Gastroesophageal sphincter (tissue), 4 donors: ENCODE data around the gene GAS2L2. TPM values are rescaled to one million over a fixed set of nuclear protein-coding genes. Genes with fewer than 3 reads are reported as not detected.
A peak's percentile ranks its signal among the peaks of the same experiment; 100 is the strongest.

Experiments used
- ATAC-seq: fragments of 150-250 bp; one replicate; pipeline ENCODE4 v1.9.1; 2016; ENCODE audit warnings: mild to moderate bottlenecking, moderate library complexity
- H3K27ac ChIP-seq, 4 donors: fragments of 200-600 bp; sonication (generic) in 3 of 4; 1 replicate in 3 of 4; 2 replicates in 1 of 4; pipeline ENCODE4 v1.5.1; 2016 to 2019
- H3K27me3 ChIP-seq: fragments of 200-600 bp; sonication (generic); one replicate; pipeline ENCODE4 v1.5.1; 2019
- H3K36me3 ChIP-seq, 2 donors: fragments of 200-600 bp; sonication (generic); one replicate each; pipeline ENCODE4 v1.5.1; 2019; ENCODE audit warnings: control low read depth in 1 of 2
- H3K4me1 ChIP-seq, 3 donors: fragments of 200-600 bp; sonication (generic); 1 replicate in 2 of 3; 2 replicates in 1 of 3; pipeline ENCODE4 v1.5.1; 2016 to 2019; ENCODE audit warnings: control low read depth in 2 of 3
- H3K4me3 ChIP-seq, 2 donors: fragments of 200-600 bp; sonication (generic); one replicate each; pipeline ENCODE4 v1.5.1; 2019; ENCODE audit warnings: mild to moderate bottlenecking in 1 of 2, moderate library complexity in 1 of 2
- H3K9me3 ChIP-seq, 3 donors: fragments of 200-600 bp; sonication (generic); one replicate each; pipeline ENCODE4 v1.5.1; 2017 to 2019; ENCODE audit warnings: control low read depth in 2 of 3
- EP300 ChIP-seq: sonication (generic); formaldehyde crosslinking; IDR thresholded peaks from one replicate; pipeline ENCODE4 v1.6.1; 2017; ENCODE audit warnings: antibody characterized with exemption, mild to moderate bottlenecking
- POLR2A ChIP-seq, 2 donors: fragments of 450-650 bp; IDR thresholded peaks; one replicate each; pipeline ENCODE4 v1.6.1; 2017; ENCODE audit warnings: antibody characterized with exemption in 2 of 2, mild to moderate bottlenecking in 2 of 2, moderate library complexity in 1 of 2
- POLR2AphosphoS5 ChIP-seq: sonication (generic); formaldehyde crosslinking; IDR thresholded peaks from one replicate; pipeline ENCODE4 v1.6.1; 2017; ENCODE audit warnings: antibody characterized with exemption
- WGBS, 2 donors: methylation state at CpG; one replicate each; pipeline ENCODE4 v1.1.5; 2018; ENCODE audit warnings: low coverage in 1 of 2; 5-methylcytosine and 5-hydroxymethylcytosine counted together
- total RNA-seq, 4 donors: library from RNA; depleted of rRNA; stranded (reverse); fragments of >200 nt; gene quantifications; one replicate each; pipeline ENCODE4 v1.1.0, GENCODE V29; 2016
- TF ChIP-seq, protein P1 (sequence below), 4 experiments: fragments of 200-600 bp in 2 of 4; fragments of 450-650 bp in 2 of 4; sonication (generic) in 1 of 4; IDR thresholded peaks; one replicate each; pipeline ENCODE4 v1.5.1; 2017 to 2019; ENCODE audit warnings: antibody characterized with exemption in 4 of 4, mild to moderate bottlenecking in 2 of 4, moderate library complexity in 2 of 4

Gene GAS2L2
- total RNA-seq, 4 donors from 2014 or later: 1.5 TPM; not detected in 3

GRCh38 chr17:35713069-35713728, 39.8 kb downstream of the GAS2L2 start:
- Histone ChIP-seq H3K27ac (peak overlapping the region; percentile 40 to 80 (median 67)), H3K36me3 (peaks cover 4 to 71% of the 10 kb centered on the region in 2 donors), H3K27me3 (no peaks in the 10 kb centered on the region), H3K4me1 (peaks cover 6 to 70% (median 41%) of the 10 kb centered on the region in 3 donors), H3K9me3 (no peaks in the 10 kb centered on the region), H3K4me3 (no peak overlapping the region)
- peak; percentile 10 for ATAC-seq
- TF ChIP-seq POLR2A (IDR thresholded peaks at IDR 0.05) (no peak), POLR2AphosphoS5 (peak; percentile 84)
- TF ChIP-seq, protein P1, sequence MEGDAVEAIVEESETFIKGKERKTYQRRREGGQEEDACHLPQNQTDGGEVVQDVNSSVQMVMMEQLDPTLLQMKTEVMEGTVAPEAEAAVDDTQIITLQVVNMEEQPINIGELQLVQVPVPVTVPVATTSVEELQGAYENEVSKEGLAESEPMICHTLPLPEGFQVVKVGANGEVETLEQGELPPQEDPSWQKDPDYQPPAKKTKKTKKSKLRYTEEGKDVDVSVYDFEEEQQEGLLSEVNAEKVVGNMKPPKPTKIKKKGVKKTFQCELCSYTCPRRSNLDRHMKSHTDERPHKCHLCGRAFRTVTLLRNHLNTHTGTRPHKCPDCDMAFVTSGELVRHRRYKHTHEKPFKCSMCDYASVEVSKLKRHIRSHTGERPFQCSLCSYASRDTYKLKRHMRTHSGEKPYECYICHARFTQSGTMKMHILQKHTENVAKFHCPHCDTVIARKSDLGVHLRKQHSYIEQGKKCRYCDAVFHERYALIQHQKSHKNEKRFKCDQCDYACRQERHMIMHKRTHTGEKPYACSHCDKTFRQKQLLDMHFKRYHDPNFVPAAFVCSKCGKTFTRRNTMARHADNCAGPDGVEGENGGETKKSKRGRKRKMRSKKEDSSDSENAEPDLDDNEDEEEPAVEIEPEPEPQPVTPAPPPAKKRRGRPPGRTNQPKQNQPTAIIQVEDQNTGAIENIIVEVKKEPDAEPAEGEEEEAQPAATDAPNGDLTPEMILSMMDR (IDR thresholded peaks at IDR 0.05): no peak
- 25 to 35% methylated on average over 6 to 7 of the region's 7 CpGs for WGBS, 2 donors

- TF ChIP-seq POLR2AphosphoS5 (no peak), POLR2A (IDR thresholded peaks at IDR 0.05) (no peak), EP300 (no peak)
- TF ChIP-seq, protein P1 (IDR thresholded peaks at IDR 0.05): no peak
- no peaks in the 10 kb centered on the region for H3K9me3 ChIP-seq
- H3K4me1 ChIP-seq: peaks cover 0 to 52% (median 25%) of the 10 kb centered on the region in 3 donors
- no peak overlapping the region for H3K27ac ChIP-seq
- 92 to 93% methylated on average over 1 to 2 of the region's 2 CpGs for WGBS, 2 donors
- ATAC-seq: no peak
- H3K36me3 ChIP-seq: peaks cover 4 to 61% of the 10 kb centered on the region in 2 donors
- no peaks in the 10 kb centered on the region for H3K27me3 ChIP-seq
- H3K4me3 ChIP-seq: no peak overlapping the region
Measured at GRCh38 chr17:35710950-35711349, 42.1 kb downstream of the GAS2L2 start.

DNA sequence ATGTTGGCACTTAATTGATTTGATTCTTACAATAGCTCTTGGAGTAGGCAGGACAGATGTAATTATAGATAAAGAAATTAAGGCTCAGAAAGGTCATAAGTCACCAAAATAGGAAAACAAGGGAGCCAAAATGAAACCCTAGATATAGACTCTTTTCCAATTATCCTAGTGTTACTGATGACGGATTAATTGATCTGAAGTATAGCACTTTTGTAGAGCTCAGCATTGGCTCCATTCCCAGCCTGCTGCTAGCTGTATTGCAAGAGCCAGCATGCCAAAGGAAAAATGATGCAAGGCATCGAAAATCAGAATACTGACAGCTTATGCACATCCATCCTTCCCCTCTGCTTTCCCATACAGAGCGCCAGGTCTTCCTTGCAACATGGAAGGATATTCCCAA, 43.2 kb downstream of the GAS2L2 start:
- peaks cover 0 to 42% (median 14%) of the 10 kb centered on the region in 3 donors for H3K4me1 ChIP-seq
- H3K36me3 ChIP-seq: peaks cover 4 to 53% of the 10 kb centered on the region in 2 donors
- H3K9me3 ChIP-seq: no peaks in the 10 kb centered on the region
- H3K27me3 ChIP-seq: no peaks in the 10 kb centered on the region
- 79 to 82% methylated on average over 3 of the region's 3 CpGs for WGBS, 2 donors
- TF ChIP-seq, protein P1 (IDR thresholded peaks at IDR 0.05): no peak
- TF ChIP-seq EP300 (no peak), POLR2A (IDR thresholded peaks at IDR 0.05) (no peak), POLR2AphosphoS5 (no peak)
- H3K27ac ChIP-seq: no peak overlapping the region
- H3K4me3 ChIP-seq: no peak overlapping the region
- ATAC-seq: no peak

DNA sequence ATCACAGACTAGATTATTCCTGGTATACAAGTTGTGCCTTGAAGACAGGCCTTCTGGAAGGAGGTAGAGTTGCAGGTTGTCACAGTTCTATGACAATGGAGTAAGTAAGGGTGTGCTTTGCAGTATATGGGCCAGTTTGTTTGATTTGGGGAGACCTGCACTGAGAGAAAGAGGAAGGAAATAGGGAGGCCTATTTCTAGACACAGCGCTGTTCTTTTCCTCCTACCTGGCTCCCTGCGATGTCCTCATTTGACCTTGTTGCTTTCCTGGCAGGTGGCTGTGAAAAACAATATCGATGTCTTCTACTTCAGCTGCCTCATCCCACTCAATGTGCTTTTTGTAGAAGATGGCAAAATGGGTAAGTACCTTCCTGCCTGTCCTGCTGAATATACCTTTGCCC, 44.1 kb downstream of the GAS2L2 start:
- no peak overlapping the region for H3K27ac ChIP-seq
- H3K27me3 ChIP-seq: no peaks in the 10 kb centered on the region
- no peak overlapping the region for H3K4me3 ChIP-seq
- no peaks in the 10 kb centered on the region for H3K9me3 ChIP-seq
- 68 to 76% methylated on average over 3 of the region's 3 CpGs for WGBS, 2 donors
- no peak for TF ChIP-seq POLR2AphosphoS5
- TF ChIP-seq EP300: no peak
- no peak for TF ChIP-seq POLR2A (IDR thresholded peaks at IDR 0.05)
- TF ChIP-seq, protein P1 (IDR thresholded peaks at IDR 0.05): no peak
- peaks cover 0 to 33% (median 11%) of the 10 kb centered on the region in 3 donors for H3K4me1 ChIP-seq
- ATAC-seq: no peak
- H3K36me3 ChIP-seq: peaks cover 4 to 50% of the 10 kb centered on the region in 2 donors

GRCh38 chr17:35708149-35708548, 44.9 kb downstream of the GAS2L2 start:
- ATAC-seq: no peak
- H3K4me1 ChIP-seq: peaks cover 0 to 25% (median 5%) of the 10 kb centered on the region in 3 donors
- H3K27ac ChIP-seq: no peak overlapping the region
- H3K27me3 ChIP-seq: no peaks in the 10 kb centered on the region
- no peak overlapping the region for H3K4me3 ChIP-seq
- no peaks in the 10 kb centered on the region for H3K9me3 ChIP-seq
- TF ChIP-seq EP300 (no peak), POLR2AphosphoS5 (no peak), POLR2A (IDR thresholded peaks at IDR 0.05) (no peak)
- TF ChIP-seq, protein P1 (IDR thresholded peaks at IDR 0.05): no peak
- H3K36me3 ChIP-seq: peaks cover 4 to 44% of the 10 kb centered on the region in 2 donors
- 88 to 92% methylated on average over 3 of the region's 3 CpGs for WGBS, 2 donors
